Lower leg skin (tissue), 4 donors: ENCODE data around the gene RPS15. TPM values are rescaled to one million over a fixed set of nuclear protein-coding genes. Genes with fewer than 3 reads are reported as not detected.

Experiments
- DNase-seq, 2 donors: peaks; one replicate each; pipeline ENCODE4 v3.0.0-alpha.2; 2019; ENCODE audit warnings: low spot score in 2 of 2
- H3K4me3 ChIP-seq: fragments of 200-600 bp; sonication (generic); 2 replicates; pipeline ENCODE4 v1.5.1; 2017; ENCODE audit warnings: mild to moderate bottlenecking, low read depth; ENCODE audit not compliant: poor library complexity, severe bottlenecking
- CTCF ChIP-seq, 3 donors: fragments of 450-650 bp; IDR thresholded peaks; one replicate each; pipeline ENCODE4 v1.5.1; 2016; ENCODE audit warnings: antibody characterized with exemption in 3 of 3, mild to moderate bottlenecking in 3 of 3, moderate library complexity in 2 of 3
- POLR2A ChIP-seq, 2 donors: fragments of 450-650 bp; IDR thresholded peaks; one replicate each; pipeline ENCODE4 v1.6.1; 2016 to 2017; ENCODE audit warnings: antibody characterized with exemption in 2 of 2, mild to moderate bottlenecking in 1 of 2, moderate library complexity in 1 of 2
- WGBS, 2 donors: methylation state at CpG; one replicate each; pipeline ENCODE4 v1.1.5; 2018; 5-methylcytosine and 5-hydroxymethylcytosine counted together
- intact Hi-C: fragments of 100-400 bp; cut with DNase I; formaldehyde crosslinking; loops from one replicate; pipeline ENCODE4 v1.15.0; 2023; ENCODE audit warnings: low total_unique reads
- total RNA-seq, 4 donors: library from RNA; depleted of rRNA; stranded (reverse); fragments of >200 nt; gene quantifications; one replicate each; pipeline ENCODE4 v1.1.0, GENCODE V29; 2016

Gene RPS15
- total RNA-seq, 4 donors from 2014 or later: 2,226 to 7,190 (median 4,396) TPM

- WGBS, 2 donors: 90 to 94% methylated on average over 14 of the region's 14 CpGs
- no peak overlapping the region for H3K4me3 ChIP-seq
- TF ChIP-seq CTCF (IDR thresholded peaks at IDR 0.05) (no peak), POLR2A (IDR thresholded peaks at IDR 0.05) (no peak)
- DNase-seq: no peak
- intact Hi-C loops: no loop called here
Observed at GRCh38 chr19:1430246-1430645, 8.0 kb upstream of the RPS15 start.

- no peak for DNase-seq
- intact Hi-C loops: no loop called here
- WGBS, 2 donors: 92 to 93% methylated on average over 21 to 22 of the region's 24 CpGs
- TF ChIP-seq POLR2A (IDR thresholded peaks at IDR 0.05): no peak
- TF ChIP-seq CTCF (IDR thresholded peaks at IDR 0.05): no peak
- H3K4me3 ChIP-seq: no peak overlapping the region
Observed at GRCh38 chr19:1431759-1432506, 6.3 kb upstream of the RPS15 start.

- intact Hi-C loops: no loop called here
- WGBS, 2 donors: 90 to 92% methylated on average over 16 of the region's 16 CpGs
- no peak overlapping the region for H3K4me3 ChIP-seq
- TF ChIP-seq CTCF (IDR thresholded peaks at IDR 0.05) (no peak), POLR2A (IDR thresholded peaks at IDR 0.05) (no peak)
- no peak for DNase-seq
Observed at GRCh38 chr19:1432507-1432887, 5.7 kb upstream of the RPS15 start.

GRCh38 chr19:1433119-1434039 lies 4.8 kb upstream of the RPS15 start:
- intact Hi-C loops: no loop called here
- 84 to 89% methylated on average over 31 to 33 of the region's 47 CpGs for WGBS, 2 donors
- H3K4me3 ChIP-seq: no peak overlapping the region
- no peak for TF ChIP-seq CTCF (IDR thresholded peaks at IDR 0.05)
- no peak for TF ChIP-seq POLR2A (IDR thresholded peaks at IDR 0.05)
- no peak for DNase-seq

GRCh38 chr19:1434040-1434366 lies 4.2 kb upstream of the RPS15 start:
- TF ChIP-seq POLR2A (IDR thresholded peaks at IDR 0.05) (no peak), CTCF (IDR thresholded peaks at IDR 0.05) (no peak)
- intact Hi-C loops: no loop called here
- no peak overlapping the region for H3K4me3 ChIP-seq
- WGBS, 2 donors: 87 to 95% methylated on average over 17 of the region's 17 CpGs
- no peak for DNase-seq
